CD4-positive, alpha-beta T cell treated with Interleukin-4 for 1 hour (primary cell): ENCODE results near the gene SSNA1.

Experiments
- DNase-seq, 2 donors: peaks; one replicate each; pipeline ENCODE4 v3.0.0-alpha.2; 2020 to 2022

The SSNA1 gene

DNA sequence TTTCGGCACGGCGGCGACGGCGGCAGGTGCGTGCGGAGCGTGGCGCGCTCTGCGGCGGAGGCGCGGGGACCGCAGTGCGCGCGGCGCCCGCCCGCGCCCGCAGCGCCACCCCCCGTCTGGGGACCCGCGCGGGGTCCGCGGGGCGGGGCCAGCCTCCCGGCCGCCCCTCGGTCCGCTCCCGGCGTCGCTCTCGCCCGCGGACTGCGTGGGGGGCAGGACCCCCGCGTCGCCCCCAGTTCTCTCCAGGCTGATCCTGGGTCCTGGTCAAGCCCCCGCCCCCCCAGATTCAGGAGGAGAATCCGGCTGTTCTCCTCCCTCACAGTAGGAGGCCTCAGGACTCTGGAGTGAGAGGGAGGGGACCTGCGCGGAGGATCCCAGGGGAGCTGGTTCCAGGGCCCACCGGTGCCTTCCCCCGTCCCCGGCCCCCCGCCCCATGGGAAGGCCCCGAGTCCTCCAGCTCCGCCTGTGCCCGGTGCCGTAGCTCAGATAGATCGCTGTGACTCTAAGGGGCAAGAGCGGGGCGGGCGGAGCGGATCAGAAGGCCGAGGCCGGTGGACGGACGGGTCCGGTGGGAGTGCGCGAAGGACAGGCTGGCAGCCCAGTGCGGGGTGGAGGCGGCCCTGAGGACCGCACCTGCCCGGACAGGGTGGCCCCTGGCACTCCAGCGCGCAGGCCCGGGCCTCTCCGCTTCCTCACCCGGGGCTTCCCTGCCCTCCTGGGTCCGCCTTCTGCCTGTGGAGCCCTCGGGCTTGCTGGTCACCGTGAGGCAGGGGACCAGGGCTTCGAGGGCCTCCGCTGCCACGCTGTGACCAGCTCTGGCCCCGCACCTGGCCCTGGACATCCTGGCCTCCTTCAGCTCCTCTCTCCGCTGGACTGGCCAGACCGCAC is 34.0 kb downstream of the SSNA1 start, which contains the start of gene RNF208:
Gene RNF208 (minus strand): TSS at position 51 of the 888 bp plus-strand sequence. CDS start 1,028 bp downstream, outside the sequence.
- peak in 1 of 2 donors; percentile 8 for DNase-seq

DNA sequence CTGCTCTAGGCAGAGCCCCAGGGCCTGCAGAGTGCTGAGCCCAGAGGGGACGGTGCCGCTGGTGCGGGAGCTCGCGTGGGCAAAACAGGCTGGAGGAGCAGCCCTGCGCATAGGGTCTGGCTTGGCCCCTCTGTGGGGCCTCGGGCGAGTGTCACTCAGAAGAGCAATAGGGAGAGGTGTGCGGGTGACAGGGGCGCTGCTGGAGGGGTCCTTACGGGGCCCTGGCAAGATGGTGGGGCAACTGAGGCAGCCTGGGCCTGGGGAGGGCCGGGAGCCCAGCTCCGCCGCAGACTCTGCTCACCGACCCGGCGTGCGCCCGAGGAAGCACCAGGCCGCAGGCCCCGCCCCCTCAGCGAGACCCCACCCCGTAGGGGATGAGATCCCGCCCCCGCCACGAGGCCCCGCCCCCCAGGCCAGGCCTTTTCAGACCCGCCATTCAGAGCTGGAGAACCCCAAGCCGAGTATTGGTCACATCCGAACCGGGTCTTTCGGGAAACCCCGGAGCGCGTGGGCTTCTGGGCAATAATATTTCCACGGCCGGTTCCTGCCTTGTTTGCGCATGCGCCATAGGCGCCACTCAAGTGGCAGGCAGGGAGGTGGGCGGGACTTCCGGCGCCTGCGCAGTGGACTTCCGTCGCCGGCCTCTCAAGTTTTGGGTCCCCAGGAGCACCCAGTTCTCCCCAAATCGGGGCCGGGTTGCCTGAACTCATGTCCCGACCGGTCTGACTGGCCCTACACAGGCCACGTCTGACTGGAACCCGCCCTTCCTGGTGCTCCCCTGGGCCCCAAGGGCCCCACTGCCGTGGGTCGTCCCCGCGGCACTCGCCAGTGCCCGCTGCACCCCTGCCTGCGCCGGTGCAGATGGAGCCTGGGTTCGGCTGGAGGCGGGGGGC is 34.8 kb downstream of the SSNA1 start:
- DNase-seq = peak; percentile 99 to 100

DNA sequence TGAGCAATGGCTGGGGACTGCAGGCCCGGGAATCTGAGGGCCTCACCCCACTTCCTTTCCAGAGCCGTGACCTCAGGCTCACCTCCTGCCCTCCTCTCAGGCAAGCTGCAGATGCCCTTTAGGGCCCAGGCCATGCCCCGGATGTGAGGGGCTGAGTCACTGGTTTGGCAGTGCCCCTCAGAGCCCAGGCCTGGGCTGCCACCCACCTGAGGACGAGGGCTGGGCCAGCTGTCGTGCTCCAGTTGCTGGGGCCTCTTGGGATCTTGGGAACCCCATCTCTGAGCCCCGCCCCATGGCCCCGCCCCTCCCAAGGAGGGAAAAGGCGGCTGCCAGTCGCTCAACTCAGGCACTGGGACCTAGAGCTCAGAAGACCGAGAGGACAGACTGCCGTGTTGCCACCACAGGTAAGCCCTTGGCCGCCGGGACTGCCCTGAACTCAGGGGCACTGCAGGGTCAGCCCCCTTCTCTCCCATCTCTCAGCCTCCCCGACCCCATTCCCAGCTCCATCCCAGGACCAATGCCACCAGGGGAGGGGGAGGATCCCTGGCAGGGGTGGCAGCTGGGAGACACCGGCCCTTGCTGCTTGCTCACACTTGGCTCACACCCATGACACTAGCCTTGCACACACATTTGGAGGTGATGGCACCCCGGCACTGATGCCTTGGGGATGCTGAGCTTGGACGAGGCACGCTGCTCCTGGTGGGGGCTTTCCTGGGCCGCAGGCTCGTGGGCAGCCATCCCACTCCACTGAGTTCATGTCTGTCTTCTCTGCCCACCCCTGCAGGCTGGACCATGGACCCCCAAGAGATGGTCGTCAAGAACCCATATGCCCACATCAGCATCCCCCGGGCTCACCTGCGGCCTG is 36.6 kb downstream of the SSNA1 start, which contains the start of gene CYSRT1:
Gene CYSRT1 (plus strand): TSS at position 345 of the 865 bp plus-strand sequence. CDS start 448 bp downstream, at position 793.
- peak in 1 of 2 donors; percentile 11 for DNase-seq

DNA sequence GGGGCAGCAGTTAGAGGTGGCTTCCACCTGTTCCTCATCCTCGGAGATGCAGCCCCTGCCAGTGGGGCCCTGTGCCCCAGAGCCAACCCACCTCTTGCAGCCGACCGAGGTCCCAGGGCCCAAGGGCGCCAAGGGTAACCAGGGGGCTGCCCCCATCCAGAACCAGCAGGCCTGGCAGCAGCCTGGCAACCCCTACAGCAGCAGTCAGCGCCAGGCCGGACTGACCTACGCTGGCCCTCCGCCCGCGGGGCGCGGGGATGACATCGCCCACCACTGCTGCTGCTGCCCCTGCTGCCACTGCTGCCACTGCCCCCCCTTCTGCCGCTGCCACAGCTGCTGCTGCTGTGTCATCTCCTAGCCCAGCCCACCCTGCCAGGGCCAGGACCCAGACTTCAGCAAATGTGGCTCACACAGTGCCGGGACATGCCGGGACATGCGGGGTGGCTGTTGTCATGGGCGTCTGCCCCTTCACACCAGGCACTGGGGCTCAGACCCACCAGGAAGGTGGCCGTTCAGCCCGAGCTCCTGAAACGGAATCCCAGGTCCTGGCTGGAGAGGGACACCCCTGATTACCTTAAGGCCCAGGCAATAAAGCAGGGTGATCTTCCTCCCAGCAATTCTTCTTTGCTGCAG is 37.3 kb downstream of the SSNA1 start:
- DNase-seq = no peak

DNA sequence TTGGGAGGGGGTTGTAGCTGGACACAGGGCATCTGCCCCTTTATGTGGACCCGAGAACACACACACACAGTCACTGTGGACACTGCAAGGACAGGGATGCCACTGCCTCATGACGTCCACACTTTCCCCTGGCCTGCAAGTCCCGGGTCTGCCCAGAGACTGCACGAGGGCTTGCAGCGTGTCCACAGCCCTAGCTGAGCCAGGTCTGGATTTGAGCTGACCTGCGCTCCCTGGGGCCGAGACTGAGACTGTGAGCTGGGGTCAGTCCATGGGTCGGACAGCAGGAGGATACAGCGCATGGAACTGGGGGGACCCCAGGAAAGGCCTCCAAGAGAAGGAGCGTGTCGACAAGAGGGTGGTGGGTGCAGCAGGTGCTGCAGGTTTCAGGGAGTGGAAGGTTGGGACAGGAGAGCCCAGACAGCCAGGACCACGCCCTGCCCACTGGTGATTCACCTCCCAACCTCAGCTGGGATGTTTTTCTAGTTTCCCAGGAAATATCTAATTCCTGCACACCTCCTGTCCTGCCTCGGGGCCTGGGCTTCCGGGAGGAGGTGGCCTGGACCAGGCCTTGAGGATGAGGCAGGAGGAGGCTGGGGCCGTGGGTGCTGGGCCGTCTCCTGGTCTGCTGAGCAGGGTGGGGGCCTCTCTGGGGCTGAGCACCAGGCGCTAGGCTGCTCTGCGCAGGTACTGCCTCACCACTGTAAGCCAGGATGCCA is 38.0 kb downstream of the SSNA1 start:
- DNase-seq = no peak

DNA sequence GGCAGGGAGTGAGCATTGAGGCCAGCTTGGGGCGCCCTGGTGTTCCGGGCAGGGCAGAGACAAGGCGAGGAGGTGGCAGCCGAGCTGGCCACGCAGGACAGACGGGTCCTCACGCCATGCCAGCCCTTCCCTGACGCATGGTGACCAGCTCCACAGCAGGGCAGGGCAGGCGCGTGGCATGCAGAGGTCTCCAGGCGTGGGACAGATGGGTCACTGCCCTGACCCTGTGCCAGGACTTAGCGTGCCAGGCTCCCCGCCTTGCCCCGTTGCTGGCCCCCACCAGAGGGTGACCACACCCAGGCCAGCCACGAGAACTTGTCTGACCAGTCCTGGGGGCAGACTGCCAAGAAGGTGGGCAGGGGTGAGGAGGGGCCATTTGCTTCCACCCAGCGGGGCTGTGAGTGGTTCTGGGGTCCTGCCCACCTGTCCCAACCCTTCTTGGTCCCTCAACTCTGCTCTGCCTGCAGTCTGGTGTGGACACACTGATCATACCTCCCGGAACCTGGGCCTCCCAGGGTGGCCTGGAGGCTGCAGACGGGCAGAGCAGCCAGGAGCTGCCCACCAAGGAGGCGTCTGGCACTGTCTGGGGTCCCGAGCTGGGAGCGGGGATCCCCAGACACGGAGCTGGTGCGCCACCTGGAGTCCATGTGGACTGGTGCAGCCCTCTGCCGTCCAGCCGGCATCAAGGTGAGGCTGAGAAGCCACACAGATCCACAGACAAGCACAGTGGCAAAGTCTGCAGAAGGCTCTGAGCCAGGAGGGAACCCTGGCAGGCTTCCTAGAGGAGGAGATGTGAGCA is 38.8 kb downstream of the SSNA1 start, which contains the start of gene RNF224:
Gene RNF224 (plus strand): TSS at position 449 of the 799 bp plus-strand sequence. CDS start 834 bp downstream, outside the sequence.
- peak; percentile 84 to 85 for DNase-seq

DNA sequence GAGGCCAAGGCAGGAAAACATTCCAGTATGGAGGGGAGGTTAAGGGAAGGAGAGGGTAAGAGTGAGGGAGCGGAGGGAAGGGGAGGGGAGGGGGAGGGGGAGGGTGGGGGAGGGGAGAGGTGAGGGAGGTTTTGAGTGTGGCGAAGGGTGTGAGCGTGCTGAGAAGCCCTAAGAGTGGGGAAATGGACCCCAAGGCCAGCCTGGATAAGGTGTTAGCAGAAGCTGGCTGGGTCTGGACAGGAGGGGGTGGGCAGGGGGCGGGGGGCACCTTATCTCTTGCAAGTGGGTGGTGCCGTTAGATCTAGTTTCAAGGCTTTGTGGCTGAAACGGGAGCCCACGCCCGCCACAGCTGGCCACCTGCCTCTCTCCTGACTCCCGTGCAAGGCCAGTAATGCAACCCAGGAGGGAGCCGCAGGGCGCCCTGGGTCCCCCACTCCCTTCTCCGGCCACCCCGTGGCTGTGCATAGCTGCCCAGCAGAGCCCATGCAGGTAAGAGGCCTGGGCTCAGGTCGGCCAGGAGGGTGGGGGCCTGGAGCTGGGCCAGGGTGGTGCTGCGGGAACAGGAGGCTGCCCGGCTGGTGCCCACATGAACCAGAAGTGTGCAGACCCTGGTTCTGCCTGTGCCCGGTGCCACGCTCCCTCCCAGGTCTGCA is 39.5 kb downstream of the SSNA1 start:
- DNase-seq = no peak

DNA sequence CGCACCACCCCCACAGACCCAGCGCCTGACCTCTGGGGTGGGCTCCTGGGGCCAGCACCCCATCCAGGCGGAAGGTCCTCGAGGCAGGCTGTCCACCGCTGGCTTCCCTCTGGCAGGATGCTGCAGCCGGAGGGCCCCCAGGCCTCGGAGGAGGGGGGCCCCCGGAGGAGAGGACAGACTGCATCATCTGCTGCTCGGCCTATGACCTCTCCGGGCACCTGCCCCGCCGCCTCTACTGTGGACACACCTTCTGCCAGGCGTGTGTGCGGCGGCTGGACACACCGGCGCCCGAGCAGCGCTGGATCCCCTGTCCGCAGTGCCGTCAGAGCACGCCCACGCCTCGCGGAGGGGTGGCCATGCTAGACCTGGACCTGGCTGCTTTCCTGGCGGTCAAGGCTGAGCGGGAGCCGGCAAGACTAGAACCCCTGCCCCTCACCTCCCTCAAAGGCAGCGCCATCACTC is 40.1 kb downstream of the SSNA1 start:
- no peak for DNase-seq

DNA sequence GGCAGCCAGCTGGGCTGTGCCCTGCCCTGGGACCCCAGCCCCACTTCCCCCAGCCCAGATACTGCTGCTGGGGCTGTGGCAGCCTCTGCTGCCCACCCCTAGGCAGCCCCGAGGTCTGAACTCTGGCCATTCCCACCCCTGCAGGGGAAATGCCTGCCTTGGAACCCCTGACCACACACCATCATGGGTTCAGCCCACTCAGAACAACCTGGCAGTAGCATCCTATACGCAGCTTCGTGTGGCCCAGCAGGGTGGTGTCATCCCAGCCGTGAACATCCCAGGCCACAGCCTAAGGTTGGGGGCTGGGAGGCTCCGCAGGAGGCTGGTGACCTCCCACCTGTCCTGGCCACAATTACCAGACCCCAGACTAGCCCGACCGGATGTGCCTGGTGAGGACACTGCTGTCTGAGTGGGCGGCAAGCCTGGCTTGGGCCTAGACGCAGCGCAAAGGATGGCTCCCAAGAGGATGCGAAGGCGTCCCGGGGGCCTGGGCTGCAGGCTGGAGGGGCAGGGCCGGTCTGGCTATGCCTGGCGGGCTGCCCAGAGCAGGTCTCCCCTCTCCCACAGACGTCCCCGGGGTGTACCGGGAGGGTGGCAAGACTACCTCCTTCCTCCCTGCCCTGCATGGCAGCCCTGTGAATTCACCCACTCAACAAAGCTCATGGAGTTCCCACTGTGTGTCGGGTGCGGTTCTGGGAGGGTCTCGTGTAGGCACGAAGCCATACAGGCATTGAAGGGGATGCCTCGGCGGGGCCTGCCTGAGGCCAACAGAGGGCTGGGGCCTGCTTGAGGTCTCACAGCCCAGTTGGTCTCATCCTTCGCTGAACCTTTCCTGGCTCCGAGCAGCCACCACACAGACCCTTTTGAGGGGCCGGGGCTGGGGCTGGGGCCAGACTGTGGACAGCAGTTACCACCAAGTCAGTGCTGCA is 40.8 kb downstream of the SSNA1 start:
- DNase-seq = no peak

DNA sequence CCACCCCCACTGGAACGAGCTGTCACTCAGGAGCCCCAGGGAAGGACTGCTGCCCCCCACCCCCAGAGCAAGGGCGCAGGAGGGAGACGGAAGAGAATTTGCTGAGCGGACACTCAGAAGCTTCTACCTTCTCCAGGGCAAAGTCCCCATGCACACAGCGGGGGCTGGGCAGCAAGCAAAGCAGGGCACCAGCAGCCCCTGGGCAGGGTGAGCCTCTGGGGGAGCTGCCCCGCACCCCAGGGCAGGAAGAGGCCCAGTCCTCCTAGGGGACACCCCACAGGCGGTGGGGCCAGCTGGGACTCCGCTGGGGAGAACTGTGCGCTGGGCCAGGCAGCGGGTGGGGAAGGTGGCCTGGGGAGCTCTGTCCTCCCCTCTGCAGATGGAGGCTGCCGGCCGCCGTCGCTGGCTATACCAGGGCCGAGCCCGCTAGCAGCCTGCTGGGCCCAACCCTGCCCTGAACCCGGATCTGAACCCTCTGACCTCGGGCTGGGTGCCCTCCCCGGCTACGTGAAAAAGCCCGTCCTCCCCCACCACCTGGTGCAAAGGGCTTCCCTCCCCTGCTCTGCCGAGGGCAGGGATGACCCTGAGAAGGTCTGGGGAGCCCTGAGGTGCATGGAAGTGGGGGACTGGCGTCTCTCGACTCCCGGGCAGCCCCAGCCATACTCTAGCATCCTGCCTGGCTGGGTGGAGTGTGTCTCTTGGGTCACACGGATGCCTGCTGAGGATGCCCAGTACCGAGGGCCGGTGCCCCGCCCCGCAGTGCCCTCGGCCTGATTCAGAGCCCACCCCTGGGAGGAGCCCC is 41.6 kb downstream of the SSNA1 start:
- no peak for DNase-seq

DNA sequence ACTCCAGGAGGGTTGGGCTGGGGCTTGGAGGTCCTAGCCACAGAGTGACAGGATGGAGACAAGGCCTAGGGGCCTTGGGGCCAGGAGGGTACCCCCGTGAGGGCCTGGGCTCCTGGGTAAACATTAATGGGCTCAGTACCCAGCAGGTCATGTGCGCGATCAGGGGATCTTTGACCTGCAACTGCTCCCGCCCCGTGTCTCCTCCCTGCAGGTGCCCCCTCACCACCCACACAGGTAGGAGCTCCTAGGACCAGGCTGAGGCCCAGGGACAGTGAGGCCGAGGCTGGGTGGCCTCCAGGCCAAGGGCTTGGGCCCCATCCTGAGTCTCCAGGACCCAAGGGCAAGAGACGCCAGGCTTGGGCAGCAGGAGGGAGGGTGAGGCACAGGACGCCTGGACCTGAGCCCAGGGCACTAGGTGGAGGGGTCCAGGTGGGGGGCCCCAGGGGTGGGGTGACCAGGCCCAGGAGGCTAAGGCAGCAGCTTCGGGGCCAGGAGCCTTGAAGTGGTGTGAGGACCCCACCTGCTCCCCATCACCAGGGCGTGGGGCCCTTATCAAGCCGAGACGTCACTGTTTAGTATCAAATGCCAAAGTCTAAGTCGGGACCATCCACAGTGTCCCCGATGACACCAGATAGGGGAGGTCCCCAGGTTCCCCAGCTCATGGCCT is 42.4 kb downstream of the SSNA1 start, which contains the start of gene SLC34A3:
Gene SLC34A3 (plus strand): TSS at position 197 of the 667 bp plus-strand sequence. CDS start 802 bp downstream, outside the sequence.
- no peak for DNase-seq

DNA sequence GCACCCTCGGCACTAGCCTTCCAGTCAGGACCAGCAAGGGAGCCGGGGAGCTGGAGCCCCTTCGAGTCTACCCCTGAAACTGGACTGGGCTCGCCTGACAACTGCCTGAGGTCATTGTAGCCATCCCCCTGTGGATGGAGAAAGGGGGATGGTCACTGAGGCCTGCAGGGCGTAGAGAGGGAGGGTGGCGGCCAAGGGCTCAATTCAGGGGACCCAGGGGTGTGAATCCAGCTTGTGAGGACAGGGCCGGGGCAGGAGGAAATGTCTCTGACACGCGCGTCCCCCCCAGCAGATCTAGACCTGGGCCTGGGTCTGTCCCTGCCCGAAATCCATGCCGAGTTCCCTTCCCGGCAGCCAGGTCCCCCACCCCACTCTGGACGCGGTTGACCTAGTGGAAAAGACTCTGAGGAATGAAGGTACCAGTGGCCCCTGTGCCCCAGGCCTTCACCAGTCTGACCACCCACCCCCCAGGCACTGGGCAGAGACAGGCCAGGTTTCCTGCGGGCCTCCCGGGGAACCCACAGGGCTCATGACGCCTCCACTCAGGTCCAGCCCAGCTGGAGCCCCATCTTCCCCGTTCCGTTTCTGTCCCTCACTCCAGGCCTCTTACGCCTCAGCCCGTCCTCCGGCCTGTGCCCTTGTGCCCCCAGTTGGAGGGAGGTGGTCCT is 43.0 kb downstream of the SSNA1 start:
- no peak for DNase-seq

DNA sequence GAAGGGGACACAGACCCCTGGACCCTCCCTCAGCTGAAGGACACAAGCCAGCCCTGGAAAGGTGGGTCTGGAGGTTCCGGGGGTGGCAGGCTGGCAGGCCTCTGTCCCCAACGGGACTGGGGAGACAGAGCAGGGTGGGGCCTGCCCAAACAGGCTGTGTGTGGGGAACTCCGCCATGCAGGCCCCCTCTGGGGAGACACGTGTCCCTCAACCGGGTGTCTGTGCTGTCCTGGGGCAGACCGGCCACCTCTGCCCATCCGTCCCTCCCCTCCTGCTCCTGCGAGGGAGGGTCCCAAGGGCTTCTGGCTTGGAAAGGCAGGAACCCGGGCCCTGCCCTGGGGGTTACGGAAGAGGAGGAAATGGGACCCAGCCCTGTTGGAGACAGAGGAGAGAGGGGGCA is 43.6 kb downstream of the SSNA1 start:
- no peak for DNase-seq

DNA sequence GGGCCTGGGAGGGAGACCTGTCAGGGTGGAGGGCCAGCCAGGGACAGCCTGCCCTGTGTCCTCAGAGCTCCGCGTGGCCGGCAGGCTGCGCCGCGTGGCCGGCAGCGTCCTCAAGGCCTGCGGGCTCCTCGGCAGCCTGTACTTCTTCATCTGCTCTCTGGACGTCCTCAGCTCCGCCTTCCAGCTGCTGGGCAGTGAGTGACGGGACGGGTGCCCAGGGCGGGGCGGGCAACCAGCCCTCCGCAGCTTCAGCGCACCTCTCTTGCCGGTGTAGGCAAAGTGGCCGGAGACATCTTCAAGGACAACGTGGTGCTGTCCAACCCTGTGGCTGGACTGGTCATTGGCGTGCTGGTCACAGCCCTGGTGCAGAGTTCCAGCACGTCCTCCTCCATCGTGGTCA is 44.0 kb downstream of the SSNA1 start:
- no peak for DNase-seq

DNA sequence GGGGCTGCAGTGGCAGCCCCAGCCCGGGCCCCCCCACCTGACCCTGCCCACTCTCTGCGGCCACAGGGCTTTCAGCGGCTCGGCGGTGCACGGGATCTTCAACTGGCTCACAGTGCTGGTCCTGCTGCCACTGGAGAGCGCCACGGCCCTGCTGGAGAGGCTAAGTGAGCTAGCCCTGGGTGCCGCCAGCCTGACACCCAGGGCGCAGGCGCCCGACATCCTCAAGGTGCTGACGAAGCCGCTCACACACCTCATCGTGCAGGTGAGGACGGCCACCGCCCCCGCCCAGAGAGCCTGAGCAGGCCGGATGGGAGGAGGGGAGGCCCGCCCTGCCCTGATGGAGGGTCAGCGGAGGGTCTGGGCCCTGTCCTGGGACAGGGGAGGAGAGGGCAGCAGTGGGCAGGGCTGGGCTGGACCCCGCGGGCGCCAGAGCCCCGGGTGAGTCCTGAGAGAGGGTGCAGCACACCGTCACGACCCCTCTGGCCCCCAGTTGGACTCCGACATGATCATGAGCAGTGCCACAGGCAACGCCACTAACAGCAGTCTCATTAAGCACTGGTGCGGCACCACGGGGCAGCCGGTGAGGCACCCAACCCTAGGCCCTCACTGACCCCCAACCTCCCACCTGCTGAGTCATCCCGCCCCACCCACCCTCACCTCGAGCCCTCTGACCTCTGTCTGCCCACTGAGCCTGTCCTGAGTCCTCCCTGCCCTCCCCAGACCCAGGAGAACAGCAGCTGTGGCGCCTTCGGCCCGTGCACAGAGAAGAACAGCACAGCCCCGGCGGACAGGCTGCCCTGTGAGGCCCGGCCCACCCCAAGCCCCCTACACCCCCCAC is 44.9 kb downstream of the SSNA1 start:
- DNase-seq = no peak
